Thoracic aorta (tissue), 2 donors: ENCODE data around the gene PITX1. TPM values are rescaled to one million over a fixed set of nuclear protein-coding genes. Genes with fewer than 3 reads are reported as not detected.

Experiments
- ATAC-seq: fragments of 150-250 bp; one replicate; pipeline ENCODE4 v1.8.0; 2017; ENCODE audit warnings: low read depth; ENCODE audit not compliant: insufficient number of reproducible peaks, low FRiP score
- DNase-seq: peaks from one replicate; pipeline ENCODE4 v3.0.0-alpha.2; 2020; ENCODE audit warnings: low spot score
- H3K27ac ChIP-seq, 2 donors: fragments of 200-600 bp; sonication (generic); 1 replicate in 1 of 2; 2 replicates in 1 of 2; pipeline ENCODE4 v1.5.1; 2016; ENCODE audit warnings: mild to moderate bottlenecking in 2 of 2, moderate library complexity in 2 of 2
- H3K27me3 ChIP-seq: fragments of 200-600 bp; sonication (generic); replicated peaks from 2 replicates; pipeline ENCODE4 v1.6.0; 2016; ENCODE audit warnings: mild to moderate bottlenecking; ENCODE audit not compliant: insufficient read depth
- H3K36me3 ChIP-seq: fragments of 200-600 bp; sonication (generic); one replicate; pipeline ENCODE4 v1.5.1; 2016
- H3K4me1 ChIP-seq, 2 donors: fragments of 200-600 bp; sonication (generic); 1 replicate in 1 of 2; 2 replicates in 1 of 2; pipeline versions ENCODE4 v1.5.1 to v1.6.0; 2016; ENCODE audit warnings: low read depth in 2 of 2, mild to moderate bottlenecking in 1 of 2; ENCODE audit not compliant: control insufficient read depth in 1 of 2
- H3K4me3 ChIP-seq: fragments of 200-600 bp; sonication (generic); 2 replicates; pipeline ENCODE4 v1.5.1; 2016; ENCODE audit warnings: mild to moderate bottlenecking
- H3K9me3 ChIP-seq: fragments of 200-600 bp; sonication (generic); 2 replicates; pipeline ENCODE4 v1.5.1; 2016
- CTCF ChIP-seq: fragments of 200-600 bp; sonication (generic); IDR thresholded peaks from one replicate; pipeline ENCODE4 v1.5.1; 2019; ENCODE audit warnings: antibody characterized with exemption
- total RNA-seq, 2 donors: library from RNA; depleted of rRNA; stranded (reverse); fragments of >200 nt; gene quantifications; one replicate each; pipeline versions ENCODE4 v1.1.0 to v1.2.3, GENCODE V29; 2016

Gene PITX1
- total RNA-seq, 2 donors from 2014 or later: not detected

GRCh38 chr5:135076051-135076491 lies 42.0 kb upstream of the PITX1 start:
- H3K9me3 ChIP-seq: no peaks in the 10 kb centered on the region
- no peaks in the 10 kb centered on the region for H3K4me1 ChIP-seq
- H3K36me3 ChIP-seq: no peaks in the 10 kb centered on the region
- no peak for ATAC-seq
- DNase-seq: no peak
- H3K27ac ChIP-seq: no peak overlapping the region
- H3K27me3 ChIP-seq: no peaks in the 10 kb centered on the region
- H3K4me3 ChIP-seq: no peak overlapping the region
- TF ChIP-seq CTCF: no peak

- no peaks in the 10 kb centered on the region for H3K27me3 ChIP-seq
- no peaks in the 10 kb centered on the region for H3K36me3 ChIP-seq
- DNase-seq (no peak), ATAC-seq (no peak)
- no peak for TF ChIP-seq CTCF
- H3K27ac ChIP-seq: no peak overlapping the region
- H3K4me1 ChIP-seq: no peaks in the 10 kb centered on the region
- no peak overlapping the region for H3K4me3 ChIP-seq
- H3K9me3 ChIP-seq: no peaks in the 10 kb centered on the region
These were observed 41.6 kb upstream of the PITX1 start for GRCh38 chr5:135075621-135076020.

GRCh38 chr5:135073761-135074345 lies 39.8 kb upstream of the PITX1 start:
- DNase-seq (no peak), ATAC-seq (no peak)
- no peaks in the 10 kb centered on the region for H3K4me1 ChIP-seq

GRCh38 chr5:135072387-135073281 lies 38.6 kb upstream of the PITX1 start:
- H3K36me3 ChIP-seq: no peaks in the 10 kb centered on the region
- DNase-seq (no peak), ATAC-seq (no peak)
- H3K9me3 ChIP-seq: no peaks in the 10 kb centered on the region
- no peak for TF ChIP-seq CTCF
- no peak overlapping the region for H3K27ac ChIP-seq
- H3K4me1 ChIP-seq: no peaks in the 10 kb centered on the region
- H3K27me3 ChIP-seq: no peaks in the 10 kb centered on the region
- H3K4me3 ChIP-seq: no peak overlapping the region

More at GRCh38 chr5:135073761-135074345, 39.8 kb upstream of the PITX1 start:
- H3K27me3 ChIP-seq: no peaks in the 10 kb centered on the region
- TF ChIP-seq CTCF: no peak
- H3K36me3 ChIP-seq: no peaks in the 10 kb centered on the region
- H3K9me3 ChIP-seq: no peaks in the 10 kb centered on the region
- H3K4me3 ChIP-seq: no peak overlapping the region
- H3K27ac ChIP-seq: no peak overlapping the region

GRCh38 chr5:135071311-135071710 lies 37.3 kb upstream of the PITX1 start:
- no peaks in the 10 kb centered on the region for H3K4me1 ChIP-seq
- no peaks in the 10 kb centered on the region for H3K27me3 ChIP-seq
- DNase-seq (no peak), ATAC-seq (no peak)
- H3K27ac ChIP-seq: no peak overlapping the region
- H3K36me3 ChIP-seq: no peaks in the 10 kb centered on the region
- H3K9me3 ChIP-seq: no peaks in the 10 kb centered on the region
- H3K4me3 ChIP-seq: no peak overlapping the region
- no peak for TF ChIP-seq CTCF
